HG03066 (cell line): ENCODE data around the gene GOLGA6L6.
"Not testable (repeated sequence)": the region's sequence is repeated elsewhere in the genome, so short reads cannot be mapped to it uniquely, and the experiment has no call there.

Experiments
- ATAC-seq: cut with Tn5 transposase; IDR thresholded peaks from one replicate; pipeline ENCODE4 v1.9.1; 2021; ENCODE audit warnings: low read depth; ENCODE audit not compliant: unreplicated experiment

GOLGA6L6 gene, protein sequence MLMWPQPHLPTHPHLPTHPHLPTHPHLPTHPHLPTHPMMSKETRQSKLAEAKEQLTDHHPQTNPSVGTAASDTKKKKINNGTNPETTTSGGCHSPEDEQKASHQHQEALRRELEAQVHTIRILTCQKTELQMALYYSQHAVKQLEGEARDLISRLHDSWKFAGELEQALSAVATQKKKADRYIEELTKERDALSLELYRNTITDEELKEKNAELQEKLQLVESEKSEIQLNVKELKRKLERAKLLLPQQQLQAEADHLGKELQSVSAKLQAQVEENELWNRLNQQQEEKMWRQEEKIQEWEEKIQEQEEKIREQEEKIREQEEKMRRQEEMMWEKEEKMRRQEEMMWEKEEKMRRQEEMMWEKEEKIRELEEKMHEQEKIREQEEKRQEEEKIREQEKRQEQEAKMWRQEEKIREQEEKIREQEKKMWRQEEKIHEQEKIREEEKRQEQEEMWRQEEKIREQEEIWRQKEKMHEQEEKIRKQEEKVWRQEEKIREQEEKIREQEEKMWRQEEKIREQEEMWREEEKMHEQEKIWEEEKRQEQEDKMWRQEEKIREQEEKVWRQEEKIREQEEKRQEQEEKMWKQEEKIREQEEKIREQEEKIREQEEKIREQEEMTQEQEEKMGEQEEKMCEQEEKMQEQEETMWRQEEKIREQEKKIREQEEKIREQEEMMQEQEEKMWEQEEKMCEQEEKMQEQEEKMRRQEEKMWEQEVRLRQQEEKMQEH

DNA sequence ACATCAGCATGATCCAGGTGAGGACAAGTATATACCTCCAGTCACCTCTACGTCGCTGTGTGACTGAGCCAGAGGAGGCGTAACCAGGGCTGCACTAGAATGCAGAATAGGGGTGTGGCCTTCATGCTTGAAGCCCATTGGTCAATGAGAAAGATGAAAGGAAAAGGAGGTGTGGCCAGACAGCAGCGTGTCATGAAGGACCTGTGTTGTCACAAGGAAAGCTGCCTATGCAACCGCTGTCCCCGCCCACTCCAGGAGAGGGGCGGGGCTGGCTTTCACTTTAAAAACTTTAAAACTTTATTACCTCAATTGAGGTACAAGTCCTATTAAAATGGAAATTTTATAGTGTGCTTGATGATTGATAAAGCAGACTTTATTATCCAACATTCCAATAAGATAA, at the start of gene GOLGA6L6:
GOLGA6L6 (minus strand) TSS at position 101 of the 400 bp plus-strand sequence; CDS start at position 10, 91 bp downstream.
- ATAC-seq: not testable (repeated sequence)

DNA sequence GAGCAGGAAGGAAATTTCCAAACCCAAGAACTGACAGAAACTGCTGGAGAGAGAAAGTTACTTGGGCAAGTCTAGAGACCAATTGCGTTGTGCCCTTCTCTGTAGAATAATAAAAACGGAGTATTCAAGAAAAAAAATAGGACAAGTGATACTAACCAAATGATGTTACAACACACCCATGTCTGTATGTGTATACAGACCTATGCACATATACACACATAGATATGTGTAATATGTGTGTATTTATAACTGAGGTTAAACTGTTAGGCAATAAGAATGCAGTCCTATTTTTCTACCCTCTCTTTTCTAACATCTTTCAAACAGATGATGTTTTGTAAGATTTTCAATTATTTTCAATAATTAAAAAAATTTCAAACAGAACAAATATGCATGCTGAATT, 48.5 kb upstream of the GOLGA6L6 start:
- not testable (repeated sequence) for ATAC-seq

GRCh38 chr15:20586821-20587220, 45.2 kb upstream of the GOLGA6L6 start:
- not testable (repeated sequence) for ATAC-seq

GRCh38 chr15:20582726-20583115, 41.1 kb upstream of the GOLGA6L6 start:
- ATAC-seq: not testable (repeated sequence)

- ATAC-seq: not testable (repeated sequence)
Observed at GRCh38 chr15:20582109-20582725, 40.6 kb upstream of the GOLGA6L6 start.

- ATAC-seq: not testable (repeated sequence)
Observed at GRCh38 chr15:20581261-20582108, 39.9 kb upstream of the GOLGA6L6 start.

- not testable (repeated sequence) for ATAC-seq
Observed at GRCh38 chr15:20579662-20580061, 38.1 kb upstream of the GOLGA6L6 start.

DNA sequence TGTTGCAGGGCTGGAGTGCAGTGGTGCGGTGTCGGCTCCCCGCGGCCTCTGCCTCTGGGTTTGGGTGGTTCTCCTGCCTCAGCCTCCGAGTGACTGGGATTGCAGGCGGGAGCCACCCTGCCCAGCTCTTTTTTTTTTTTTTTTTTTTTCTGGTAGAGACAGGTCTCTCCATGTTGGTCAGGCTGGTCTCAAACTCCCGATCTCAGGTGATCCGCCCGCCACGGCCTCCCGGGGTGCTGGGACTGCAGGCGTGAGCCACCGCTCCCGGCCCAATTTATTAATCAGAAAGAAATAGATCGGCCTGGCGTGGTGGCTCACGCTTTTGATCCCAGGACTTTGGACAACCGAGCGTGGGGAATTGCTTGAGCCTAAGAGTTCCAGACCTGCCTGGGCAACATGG, 9.7 kb upstream of the GOLGA6L6 start:
- not testable (repeated sequence) for ATAC-seq

DNA sequence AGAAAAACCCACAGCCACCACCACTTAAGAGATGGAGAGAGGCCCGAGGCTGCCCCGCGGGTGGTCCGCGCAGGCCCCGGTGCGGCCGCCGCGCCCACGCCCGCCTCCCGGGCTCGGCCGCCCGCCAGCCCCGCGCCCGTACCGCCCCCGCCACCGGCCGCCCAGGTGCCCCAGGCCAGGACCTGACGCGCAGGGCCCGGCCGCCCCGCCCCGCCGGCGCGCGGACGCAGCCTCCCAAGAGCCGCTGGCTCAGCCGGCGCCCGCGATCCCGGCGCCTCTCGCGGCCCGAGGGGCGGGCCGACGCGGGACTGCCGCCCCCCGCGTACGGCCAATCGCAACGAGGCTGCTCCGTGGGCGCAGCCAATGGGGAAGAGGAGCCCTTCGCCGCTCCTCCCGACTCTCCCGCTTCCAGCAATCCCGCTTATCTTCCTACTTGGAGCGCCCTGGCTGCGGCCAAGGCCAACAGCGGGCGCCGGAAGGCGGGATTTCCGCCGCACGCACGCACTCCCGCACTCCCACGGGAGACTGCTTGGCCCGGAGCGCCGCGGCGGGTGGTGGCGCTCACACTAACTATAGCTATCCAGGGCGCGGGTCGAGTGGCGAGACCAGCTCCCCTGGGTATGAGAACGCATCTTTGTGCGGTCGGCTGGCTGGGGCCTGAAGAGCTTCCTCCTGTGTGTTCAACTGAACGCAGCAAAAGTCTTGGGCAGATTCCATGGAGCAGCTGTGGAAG, 35.5 kb downstream of the GOLGA6L6 start:
- ATAC-seq: not testable (repeated sequence)

DNA sequence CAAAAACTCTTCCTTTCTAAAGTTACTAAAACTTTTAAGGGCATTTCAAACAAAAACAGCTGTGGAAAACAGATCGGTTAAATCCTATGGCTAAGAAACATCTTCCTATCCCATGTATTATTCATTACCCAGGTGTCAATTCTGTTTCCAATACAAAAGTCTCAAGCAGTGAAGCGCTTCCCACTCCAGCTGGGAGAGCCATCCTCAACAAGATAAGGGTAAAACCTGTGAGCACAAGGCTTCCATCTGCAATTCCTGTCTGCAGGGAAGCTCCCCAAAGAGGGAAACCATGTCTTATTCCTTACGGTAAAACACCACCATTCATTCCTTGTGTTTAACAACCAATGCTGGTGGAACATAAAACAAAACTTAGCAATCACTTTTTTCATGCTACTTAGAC, 38.8 kb downstream of the GOLGA6L6 start:
- ATAC-seq: not testable (repeated sequence)

GRCh38 chr15:20501512-20502222, 39.9 kb downstream of the GOLGA6L6 start:
- ATAC-seq: not testable (repeated sequence)

GRCh38 chr15:20497781-20498180, 43.8 kb downstream of the GOLGA6L6 start:
- not testable (repeated sequence) for ATAC-seq

DNA sequence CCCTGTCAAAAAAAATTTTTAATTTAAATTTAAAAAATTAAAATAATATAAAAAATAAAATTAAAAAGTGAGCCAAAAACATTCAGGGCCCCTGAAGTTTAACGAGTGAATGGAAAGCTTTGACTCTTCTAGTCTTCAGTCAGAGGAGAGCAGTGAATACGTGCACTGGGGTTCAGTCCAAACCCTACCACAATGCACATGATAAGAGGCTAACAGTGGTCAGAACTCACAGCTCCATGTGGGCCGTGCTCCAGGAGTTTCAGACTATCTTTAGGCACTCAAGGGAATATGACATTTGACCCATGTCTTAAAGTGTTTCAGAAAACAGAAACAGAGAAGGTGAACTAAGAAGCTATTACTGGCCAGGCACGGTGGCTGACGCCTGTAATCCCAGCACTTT, 48.6 kb downstream of the GOLGA6L6 start:
- not testable (repeated sequence) for ATAC-seq

GRCh38 chr15:20492598-20492997, 49.0 kb downstream of the GOLGA6L6 start:
- not testable (repeated sequence) for ATAC-seq

DNA sequence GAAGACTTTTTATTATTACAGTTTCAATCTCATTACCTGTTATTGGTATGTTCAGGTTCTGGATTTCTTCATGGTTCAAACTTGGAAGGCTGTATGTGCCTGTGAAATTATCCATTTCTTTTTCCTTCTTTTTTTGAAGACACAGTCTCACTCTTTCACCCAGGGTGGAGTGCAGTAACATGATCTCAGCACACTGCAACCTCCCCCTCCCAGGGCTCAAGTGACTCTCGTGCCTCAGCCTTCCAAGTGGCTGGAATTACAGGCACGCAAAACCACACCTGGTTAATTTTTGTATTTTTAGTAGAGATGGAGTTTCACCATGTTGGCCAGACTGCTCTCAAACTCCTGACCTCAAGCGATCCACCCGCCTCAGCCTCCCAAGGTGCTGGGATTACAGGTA, 52.3 kb downstream of the GOLGA6L6 start:
- ATAC-seq: not testable (repeated sequence)
